Ramos (cell line): ENCODE data around the gene MADCAM1.
"Not testable (repeated sequence)": the region's sequence is repeated elsewhere in the genome, so short reads cannot be mapped to it uniquely, and the experiment has no call there.

Source experiments
- in situ Hi-C: fragments of 300-500 bp; cut with MboI; formaldehyde crosslinking; loops from one replicate; pipeline ENCODE4 v1.14.3; 2022; ENCODE audit warnings: low sequenced_read_pairs; ENCODE audit not compliant: unreplicated experiment

MADCAM1 gene

DNA sequence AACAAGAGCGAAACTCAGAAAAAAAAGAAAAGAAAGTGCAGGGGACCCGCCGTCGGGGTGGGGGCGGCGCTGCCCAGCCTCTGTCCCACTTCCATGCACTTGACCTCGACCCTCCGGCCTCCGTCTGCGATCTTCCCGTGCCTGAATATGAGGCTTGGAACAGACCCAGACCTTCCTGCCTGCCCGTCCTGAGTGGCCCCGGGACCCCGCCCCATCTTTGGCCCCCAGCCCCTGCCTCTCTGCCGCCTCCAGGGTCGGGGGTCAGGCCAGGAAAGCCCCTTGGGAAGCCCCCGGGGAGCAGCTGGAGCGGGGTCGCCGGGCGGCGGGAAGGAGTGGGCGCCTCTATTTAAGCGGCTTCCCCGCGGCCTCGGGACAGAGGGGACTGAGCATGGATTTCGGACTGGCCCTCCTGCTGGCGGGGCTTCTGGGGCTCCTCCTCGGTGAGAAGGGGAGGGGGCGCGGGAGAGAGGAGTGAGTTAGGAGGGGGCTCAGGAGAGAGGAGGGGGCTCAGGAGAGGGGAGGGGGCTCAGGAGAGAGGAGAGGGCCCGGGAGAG lies at the start of gene MADCAM1:
Gene MADCAM1 (plus strand): TSS at position 375 of the 554 bp plus-strand sequence. CDS start 14 bp downstream, at position 389.
- in situ Hi-C loops, result no loop called here

DNA sequence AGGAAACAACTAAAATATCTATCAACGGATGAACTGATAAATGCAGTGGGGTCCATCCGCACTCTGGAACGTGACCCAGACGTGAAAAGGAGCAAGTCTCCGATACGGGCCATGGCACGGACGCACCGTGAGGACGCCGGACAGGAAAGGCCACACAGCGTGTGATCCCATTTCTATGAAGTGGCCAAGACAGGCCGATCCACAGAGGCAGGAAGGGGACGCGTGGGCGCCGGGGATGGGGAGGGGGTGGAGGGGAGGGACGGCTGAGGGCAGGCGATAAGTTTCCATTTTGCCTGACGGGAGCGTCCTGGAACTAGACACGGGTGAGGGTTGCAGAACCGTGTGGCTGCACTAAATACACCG lies 49.2 kb upstream of the MADCAM1 start:
- in situ Hi-C loops, result no loop called here

DNA sequence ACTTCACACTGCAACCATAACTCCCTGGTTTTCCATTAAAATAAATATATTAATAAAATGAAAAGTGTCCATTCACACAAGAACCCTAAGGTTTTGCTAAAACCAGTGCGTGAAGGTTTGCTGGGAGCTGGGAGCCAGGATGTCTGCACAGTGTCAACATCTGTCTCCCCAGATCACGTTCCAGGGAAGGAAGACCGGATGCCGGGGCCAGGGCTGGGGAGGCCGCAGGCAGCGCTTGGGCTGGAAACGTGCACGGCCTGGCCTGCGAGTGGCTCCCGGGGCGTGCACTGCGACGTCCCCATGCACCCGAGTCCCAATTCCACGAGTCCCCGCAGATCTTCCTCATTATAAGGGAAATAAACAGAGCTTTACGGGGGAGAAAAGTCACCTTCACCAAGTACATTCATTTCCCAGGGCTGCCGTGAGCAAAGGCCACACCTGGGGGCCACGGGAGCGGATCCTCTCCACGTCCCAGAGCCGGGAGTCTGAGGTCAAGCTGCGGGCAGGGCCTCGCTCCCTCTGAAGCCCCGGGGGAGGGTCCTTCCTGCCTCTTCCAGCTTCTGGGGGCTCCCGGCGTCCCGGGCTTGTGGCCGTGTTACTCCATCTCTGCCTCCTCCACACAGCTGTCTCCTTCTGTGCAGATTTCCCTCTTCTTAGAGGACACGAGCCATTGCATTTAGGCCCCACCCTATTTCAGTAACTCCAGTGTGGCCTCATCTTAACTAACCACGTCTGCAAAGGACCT lies 48.3 kb upstream of the MADCAM1 start:
- in situ Hi-C loops, result no loop called here

DNA sequence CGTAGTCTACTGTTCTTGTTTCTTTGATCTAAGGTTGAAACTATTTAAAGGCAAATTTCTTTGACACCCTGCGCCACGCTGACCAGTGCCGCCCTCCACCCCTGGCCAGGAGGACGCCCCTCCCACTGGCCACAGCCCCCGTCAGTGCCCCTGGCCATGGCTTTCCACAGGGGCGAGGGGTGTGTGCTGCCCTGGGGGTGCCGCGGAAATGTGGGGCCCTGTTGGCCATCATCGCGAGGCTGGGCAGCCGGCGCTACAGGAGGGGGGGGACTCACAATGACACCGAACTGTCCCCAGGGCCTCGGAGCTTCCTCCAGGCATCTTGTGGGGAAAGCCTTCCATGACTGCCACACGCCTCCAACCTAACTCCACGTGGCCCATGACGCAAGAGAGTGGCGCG lies 46.4 kb upstream of the MADCAM1 start:
- in situ Hi-C loops, result no loop called here

DNA sequence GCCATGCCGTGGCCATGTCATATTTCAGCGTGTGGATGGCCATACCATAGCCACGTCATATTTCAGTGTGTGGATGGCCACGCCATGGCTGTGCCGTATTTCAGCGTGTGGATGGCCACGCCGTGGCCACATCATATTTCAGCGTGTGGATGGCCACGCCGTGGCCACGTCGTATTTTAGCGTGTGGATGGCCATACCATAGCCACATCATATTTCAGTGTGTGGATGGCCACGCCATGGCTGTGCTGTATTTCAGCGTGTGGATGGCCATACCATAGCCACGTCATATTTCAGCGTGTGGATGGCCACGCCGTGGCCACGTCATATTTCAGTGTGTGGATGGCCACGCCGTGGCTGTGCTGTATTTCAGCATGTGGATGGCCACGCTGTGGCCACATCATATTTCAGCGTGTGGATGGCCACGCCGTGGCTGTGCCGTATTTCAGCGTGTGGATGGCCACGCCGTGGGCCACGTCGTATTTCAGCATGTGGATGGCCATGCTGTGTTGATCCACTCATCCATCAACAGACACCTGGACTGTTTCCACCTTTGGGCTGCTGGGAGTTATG lies 45.3 kb upstream of the MADCAM1 start:
- in situ Hi-C loops, result not testable (repeated sequence)

DNA sequence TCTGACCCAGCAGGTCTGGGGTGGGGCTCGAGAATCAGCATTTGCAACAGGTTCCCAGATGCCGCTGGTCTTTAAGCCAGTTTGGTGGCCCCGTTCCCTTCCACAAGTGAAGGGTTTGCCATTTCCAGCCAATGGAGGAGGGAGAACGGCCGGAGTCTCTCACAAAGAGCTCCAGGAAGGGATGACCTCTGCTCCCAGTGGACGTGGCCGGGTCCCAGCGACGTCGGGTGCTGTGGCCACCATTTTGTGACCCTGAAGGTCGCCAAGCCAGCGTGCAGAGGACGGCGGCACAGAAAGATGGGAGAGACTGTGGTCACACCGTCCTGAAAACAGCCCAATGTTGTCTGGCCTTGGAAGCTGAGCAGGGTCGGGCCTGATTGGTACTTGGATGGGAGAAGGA lies 43.5 kb upstream of the MADCAM1 start:
- in situ Hi-C loops, result no loop called here

DNA sequence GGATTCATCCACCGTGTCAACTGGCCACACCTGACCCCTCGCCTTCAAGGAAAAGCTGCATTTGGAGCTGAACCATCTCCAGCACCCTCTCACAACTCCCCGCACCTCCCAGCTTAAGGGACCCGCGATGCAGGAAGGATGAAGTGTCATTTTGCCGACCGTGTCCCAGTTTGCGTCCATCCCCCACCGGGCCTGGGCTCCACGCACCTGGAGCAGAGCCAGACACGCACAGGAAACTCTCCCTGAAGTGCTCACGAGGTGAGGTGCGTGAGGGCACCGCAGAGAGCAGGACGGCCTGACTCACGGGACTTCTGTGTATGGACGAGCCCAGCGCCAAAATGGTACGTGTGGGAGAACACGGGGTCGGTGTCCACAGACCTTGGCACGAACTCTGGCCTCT lies 42.7 kb upstream of the MADCAM1 start:
- in situ Hi-C loops, result no loop called here

DNA sequence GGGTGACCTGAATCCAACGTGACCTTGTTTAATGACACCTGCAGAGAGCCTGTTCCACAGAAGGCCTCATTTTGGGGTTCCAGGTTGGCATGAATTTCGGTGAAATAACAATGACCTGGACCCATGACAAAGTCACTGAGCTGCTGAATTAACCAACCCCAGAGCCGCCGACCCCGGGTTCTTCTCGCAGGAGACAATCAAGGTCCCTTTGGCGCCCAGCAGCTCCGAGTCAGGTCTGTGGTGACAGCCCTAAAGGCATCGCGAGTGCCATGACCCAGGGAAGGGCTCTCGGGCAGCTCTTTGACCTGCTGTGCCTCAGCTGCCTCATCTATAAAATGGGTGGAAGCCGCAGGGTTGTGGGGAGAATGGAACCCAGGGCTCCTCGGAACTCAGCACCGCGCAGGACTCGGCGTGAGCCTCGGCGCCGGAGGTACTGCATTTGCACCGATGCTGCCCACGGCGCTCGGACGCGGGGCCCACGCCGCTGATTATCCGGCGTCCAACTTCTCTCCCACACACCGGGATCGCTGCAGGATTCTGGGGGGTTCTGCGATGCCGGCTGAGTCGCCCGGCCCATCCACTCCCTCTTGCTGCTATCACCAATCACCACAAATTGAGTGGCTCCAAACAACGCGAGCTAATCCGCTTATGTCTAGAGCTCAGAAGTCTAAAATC lies 41.1 kb upstream of the MADCAM1 start:
- in situ Hi-C loops, result no loop called here

DNA sequence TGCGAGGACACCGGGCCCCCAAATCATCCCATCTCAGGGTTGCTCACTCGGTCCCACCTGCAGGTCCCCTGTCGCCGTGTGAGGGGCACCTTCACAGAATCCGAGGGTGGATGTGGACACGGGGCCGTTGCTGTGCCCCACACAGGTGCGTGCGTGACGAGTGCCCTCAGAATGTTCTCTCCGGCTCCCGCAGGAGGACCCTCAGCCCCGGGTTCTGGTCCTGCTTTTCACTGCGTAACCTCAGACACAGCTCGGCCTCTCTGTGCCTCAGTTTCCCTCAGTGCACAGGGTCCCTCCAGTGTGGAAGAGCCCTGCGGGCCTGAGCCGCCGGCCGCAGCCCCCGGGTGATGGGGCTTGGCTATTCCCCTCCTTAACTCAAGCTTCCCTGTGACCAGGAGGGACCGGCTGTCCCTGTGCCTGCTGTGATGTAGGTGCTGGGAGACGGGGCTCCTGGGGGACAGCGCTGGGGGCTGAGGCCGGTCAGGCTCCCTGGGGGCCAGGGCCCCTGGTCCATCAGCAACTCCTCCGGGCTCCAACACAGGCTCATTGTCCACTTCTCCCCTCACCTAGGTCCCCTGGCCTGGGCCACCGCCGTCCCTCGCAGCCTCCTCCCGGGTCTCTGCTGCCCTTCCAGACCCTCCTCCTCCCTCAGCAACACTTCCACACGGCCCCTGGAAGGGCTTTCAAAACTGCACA lies 40.3 kb upstream of the MADCAM1 start:
- in situ Hi-C loops, result no loop called here

DNA sequence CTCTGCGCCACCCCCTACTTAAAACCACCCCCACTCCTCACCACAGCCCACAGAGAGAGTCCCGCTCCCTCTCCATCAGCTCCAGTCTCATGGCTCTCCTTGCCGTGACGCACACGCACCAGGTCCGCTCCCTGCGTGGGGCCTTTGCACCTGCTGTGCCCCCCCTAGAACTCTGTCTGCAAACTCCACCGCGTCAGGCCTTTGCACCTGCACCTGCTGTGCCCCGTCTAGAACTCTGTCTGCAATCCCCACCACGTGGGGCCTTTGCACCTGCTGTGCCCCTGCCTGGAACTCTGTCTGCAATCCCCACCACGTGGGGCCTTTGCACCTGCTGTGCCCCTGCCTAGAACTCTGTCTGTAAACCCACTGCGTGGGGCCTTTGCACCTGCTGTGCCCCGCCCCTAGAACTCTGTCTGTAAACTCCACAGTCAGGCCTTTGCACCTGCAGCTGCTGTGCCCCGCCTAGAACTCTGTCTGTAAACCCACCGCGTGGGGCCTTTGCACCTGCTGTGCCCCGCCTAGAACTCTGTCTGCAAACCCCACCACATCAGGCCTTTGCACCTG lies 39.7 kb upstream of the MADCAM1 start:
- in situ Hi-C loops, result no loop called here

DNA sequence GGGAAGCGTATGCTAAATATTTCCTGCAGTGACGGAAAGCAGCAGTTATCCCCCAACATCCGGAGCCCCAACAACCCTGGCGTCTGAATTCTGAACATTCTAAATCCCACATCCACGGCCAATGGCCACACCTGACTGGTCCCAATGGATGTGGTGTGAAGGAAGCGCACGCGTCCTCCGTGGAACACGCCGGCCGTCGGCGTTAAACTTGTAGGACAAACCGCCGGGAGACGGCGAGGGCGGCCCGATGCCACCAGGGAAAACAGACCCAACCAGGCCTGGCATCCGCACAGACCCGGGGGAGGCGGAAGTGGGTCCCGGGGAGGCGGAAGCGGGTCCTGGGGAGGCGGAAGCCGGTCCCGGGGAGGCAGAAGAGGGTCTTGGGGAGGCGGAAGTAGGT lies 38.6 kb upstream of the MADCAM1 start:
- in situ Hi-C loops, result no loop called here

DNA sequence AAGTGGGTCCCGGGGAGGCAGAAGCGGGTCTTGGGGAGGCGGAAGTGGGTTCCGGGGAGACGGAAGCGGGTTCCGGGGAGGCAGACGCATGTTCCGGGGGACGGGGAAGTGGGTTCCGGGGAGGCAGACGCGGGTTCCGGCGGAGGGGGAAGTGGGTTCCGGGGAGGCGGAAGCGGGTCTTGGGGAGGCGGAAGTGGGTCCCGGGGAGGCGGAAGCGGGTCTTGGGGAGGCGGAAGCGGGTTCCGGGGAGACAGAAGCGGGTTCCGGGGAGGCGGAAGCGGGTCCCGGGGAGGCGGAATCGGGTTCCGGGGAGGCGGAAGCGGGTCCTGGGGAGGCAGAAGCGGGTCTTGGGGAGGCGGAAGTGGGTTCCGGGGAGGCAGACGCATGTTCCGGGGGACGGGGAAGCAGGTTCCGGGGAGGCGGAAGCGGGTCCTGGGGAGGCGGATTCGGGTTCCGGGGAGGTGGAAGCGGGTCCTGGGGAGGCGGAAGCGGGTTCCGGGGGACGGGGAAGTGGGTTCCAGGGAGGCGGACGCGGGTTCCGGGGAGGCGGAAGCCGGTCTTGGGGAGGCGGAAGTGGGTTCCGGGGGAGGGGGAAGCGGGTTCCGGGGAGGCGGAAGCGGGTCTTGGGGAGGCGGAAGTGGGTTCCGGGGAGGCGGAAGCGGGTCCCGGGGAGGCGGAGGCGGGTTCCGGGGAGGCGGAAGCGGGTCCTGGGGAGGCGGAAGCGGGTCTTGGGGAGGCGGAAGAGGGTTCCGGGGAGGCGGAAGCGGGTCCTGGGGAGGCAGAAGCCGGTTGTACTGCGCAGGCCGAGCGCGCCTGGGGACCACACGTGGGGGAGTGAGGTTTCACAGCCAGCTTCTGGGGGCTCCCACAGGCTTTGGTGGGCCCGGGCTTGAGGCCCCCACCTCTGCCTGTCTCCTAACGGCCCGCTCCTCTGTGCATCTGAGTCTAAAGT lies 37.9 kb upstream of the MADCAM1 start:
- in situ Hi-C loops, result no loop called here

DNA sequence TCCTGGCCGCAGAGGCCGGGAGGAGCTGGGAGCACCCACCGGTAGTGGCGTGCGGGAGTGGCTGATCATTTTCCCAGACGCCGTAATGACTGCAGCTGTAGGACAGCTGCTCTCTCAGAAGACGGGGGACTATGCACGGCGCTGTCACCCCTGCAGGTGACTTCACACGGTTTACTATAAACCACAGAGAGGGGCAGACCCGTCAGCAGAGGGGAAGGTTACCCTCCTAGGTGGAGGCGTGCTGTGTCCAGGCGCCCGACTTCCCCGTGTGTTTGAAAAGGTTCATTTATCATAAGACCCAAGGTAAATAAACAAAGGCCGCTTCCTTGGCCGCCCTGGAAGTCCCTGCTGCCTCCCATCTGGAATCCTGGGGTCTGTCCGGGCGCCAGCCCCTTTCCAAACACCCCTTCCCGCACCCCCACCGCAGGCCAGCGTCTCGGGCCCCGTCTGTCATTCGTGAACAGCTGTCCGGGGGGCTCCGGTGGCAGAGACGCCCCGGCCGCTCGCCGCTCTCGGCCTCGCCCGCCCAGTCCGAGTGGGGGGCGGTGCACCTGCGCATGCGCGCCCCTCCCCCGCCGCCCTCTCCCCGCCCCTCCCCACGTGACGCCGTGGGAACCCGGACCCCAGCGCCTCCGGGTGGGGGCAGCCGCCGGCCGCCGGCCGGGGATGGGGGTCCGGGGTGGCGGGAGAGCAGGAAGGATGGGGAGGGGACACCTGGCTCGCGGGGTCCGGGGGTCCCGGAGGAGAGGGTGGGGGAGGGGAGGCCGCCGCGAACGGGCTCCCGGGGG lies 36.4 kb upstream of the MADCAM1 start:
- in situ Hi-C loops, result no loop called here

DNA sequence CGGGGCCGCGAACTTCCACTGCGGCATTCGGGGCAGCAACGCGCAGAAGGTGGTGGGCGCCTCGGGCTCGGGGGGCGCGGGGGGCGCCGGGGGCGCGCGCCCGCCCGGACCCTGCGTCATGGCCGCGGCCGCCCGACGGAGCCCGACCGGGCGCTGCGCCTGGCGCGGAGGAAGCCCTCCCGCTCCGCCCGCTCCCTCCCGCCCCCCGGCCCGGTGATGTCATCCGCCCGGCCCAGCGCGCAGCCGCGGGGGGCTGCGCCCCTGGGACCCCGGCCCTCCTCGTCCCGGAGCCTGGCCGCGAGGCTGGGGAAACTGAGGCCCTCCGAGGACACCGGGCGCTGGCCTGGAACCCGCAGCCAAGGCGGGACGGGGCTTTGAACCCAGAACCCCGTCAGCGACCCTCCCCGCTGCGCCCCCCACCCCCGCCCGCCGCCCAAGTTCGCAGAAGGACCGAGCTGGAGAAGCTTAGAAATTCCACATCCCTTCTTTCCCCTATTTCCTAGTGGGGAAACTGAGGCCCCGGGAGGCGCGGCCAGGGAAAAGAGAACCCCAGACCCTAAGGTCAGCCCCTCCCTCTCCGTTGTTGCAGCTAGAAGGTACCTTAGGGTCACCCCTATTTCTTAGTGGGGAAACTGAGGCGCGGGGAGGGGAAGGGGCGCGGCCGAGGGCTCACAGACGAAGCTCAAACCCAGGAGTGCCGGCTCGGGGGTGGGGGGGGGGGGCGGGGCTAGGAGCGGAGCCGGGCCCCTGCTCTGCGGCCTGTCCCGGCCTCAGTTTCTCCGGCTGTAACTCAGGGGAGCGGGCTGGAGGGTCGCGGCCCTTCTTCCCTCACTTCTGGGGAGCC lies 35.2 kb upstream of the MADCAM1 start, which contains the start of gene SHC2:
Gene SHC2 (minus strand): TSS at position 157 of the 844 bp plus-strand sequence. CDS start 37 bp downstream, at position 120.
- in situ Hi-C loops, result no loop called here

DNA sequence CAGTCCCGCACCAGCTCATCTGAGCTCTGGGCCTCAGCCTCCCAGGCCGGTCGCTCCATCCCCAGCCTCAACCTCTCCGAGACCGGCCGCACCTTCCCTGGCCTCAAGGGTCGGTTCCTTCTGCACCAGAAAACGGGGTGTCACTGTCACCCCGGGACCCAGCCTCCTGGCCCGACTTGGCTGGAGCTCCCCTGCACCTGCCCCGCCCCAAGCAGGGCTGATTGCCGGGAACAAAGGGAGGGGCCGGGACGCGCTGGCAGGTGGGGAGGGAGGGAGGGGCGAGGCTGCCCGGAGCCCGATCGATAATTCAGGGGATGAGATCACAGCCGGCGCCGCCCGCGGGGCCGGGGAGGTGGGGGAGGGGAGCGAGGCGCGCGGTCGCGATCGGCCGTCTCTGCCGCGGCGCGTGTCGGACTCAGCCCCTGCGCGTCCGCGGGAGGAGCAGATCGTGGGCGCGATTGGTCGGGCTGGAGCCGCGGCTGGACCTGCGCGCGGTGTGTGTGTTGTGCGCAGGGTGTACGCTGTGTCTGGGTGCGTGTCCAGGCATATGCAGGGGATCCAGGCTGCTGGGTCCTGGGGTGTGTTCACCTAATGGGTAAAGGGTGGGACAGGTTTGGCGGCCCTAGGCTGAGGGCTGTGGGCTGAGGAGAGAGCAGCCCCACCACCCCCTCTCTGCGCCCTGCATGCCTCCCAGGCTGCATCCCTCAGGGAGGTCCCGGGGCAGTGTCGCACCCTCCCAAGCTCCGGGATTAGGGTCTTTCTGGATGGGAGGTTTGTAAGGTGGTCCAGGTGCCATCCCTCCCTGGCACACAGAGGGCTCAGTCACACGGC lies 34.4 kb upstream of the MADCAM1 start:
- in situ Hi-C loops, result no loop called here

DNA sequence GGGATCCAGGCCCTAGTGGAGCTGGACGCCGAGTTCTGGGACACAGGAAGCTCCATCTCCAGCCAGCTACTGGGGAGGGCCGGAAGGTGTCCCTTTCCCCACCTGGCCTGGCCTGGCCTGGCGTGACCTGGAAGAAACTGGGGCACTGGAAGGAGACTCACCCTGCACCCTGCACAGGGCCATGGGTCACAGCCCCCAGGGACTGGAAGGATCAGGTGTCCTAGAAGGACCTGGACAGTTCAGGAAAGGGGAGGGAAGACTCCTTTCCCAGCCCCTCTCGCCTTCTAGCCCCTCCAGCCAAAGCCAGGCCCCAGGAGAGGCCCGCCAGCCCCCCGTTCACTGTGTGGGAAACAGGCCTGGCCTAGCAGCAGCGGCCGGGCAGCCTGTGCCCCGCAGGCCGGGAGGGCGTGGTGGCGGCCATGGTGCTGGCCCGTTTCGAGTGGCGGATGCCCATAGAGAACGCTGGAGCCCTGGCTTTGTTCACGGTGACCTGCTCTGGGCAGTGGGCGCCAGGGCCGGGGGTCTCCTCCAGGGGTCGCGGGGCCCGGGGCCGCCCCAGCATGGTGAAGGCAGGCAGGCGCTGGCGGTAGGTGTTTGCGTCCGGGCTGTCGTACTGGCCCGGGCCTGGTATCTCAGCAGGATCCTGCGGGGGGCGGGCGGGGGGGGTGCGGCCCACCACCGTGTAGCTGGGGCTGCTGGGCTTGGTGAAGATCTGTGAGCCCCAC lies 32.6 kb upstream of the MADCAM1 start:
- in situ Hi-C loops, result no loop called here
